H9 (cell line): ENCODE data around the gene USE1. TPM values are rescaled to one million over a fixed set of nuclear protein-coding genes. Genes with fewer than 3 reads are reported as not detected.
A peak's percentile ranks its signal among the peaks of the same experiment; 100 is the strongest.

Experiments
- DNase-seq: peaks from one replicate; pipeline ENCODE4 v3.0.0-alpha.2; 2017
- H2AFZ ChIP-seq: one replicate; pipeline ENCODE4 v1.6.1; 2013; ENCODE audit warnings: mild to moderate bottlenecking, low read length, control low read depth, moderate library complexity
- H2AK5ac ChIP-seq: 2 replicates; pipeline ENCODE4 v1.6.1; 2013; ENCODE audit warnings: low read length, control low read depth, mixed read lengths; ENCODE audit not compliant: insufficient read length
- H2BK120ac ChIP-seq: one replicate; pipeline ENCODE4 v1.6.1; 2013; ENCODE audit warnings: low read depth, mild to moderate bottlenecking, low read length, control low read depth, inconsistent platforms; ENCODE audit not compliant: poor library complexity, severe bottlenecking
- H2BK12ac ChIP-seq: 2 replicates; pipeline ENCODE4 v1.6.1; 2013; ENCODE audit warnings: low read length, control low read depth, mixed read lengths, low read depth; ENCODE audit not compliant: insufficient read length
- H2BK15ac ChIP-seq: 2 replicates; pipeline ENCODE4 v1.6.1; 2013; ENCODE audit warnings: low read depth, low read length, control low read depth
- H2BK20ac ChIP-seq: one replicate; pipeline ENCODE4 v1.6.1; 2013; ENCODE audit warnings: low read depth, mild to moderate bottlenecking, low read length, control low read depth, inconsistent platforms; ENCODE audit not compliant: poor library complexity, severe bottlenecking
- H2BK5ac ChIP-seq: 2 replicates; pipeline ENCODE4 v1.6.1; 2013; ENCODE audit warnings: low read length, control low read depth, mixed read lengths; ENCODE audit not compliant: insufficient read length
- H3K14ac ChIP-seq: 2 replicates; pipeline ENCODE4 v1.6.1; 2013; ENCODE audit warnings: low read length, control low read depth; ENCODE audit not compliant: insufficient read depth
- H3K18ac ChIP-seq: 2 replicates; pipeline ENCODE4 v1.6.1; 2013; ENCODE audit warnings: low read depth, mild to moderate bottlenecking, mixed read lengths, low read length, control low read depth; ENCODE audit not compliant: insufficient read length
- H3K23ac ChIP-seq: 2 replicates; pipeline ENCODE4 v1.6.1; 2013; ENCODE audit warnings: low read length, control low read depth, mixed read lengths, low read depth; ENCODE audit not compliant: insufficient read length
- H3K23me2 ChIP-seq: 2 replicates; pipeline ENCODE4 v1.6.1; 2013; ENCODE audit warnings: low read depth, mild to moderate bottlenecking, mixed read lengths, low read length, control low read depth; ENCODE audit not compliant: insufficient read length, poor library complexity, severe bottlenecking
- H3K27ac ChIP-seq: 2 replicates; pipeline ENCODE4 v1.5.1; 2013; ENCODE audit warnings: low read length, control low read depth, mixed read lengths, low read depth; ENCODE audit not compliant: insufficient read length
- H3K27me3 ChIP-seq: 2 replicates; pipeline ENCODE4 v1.6.1; 2013; ENCODE audit warnings: low read length, control low read depth, inconsistent platforms; ENCODE audit not compliant: insufficient read depth
- H3K4ac ChIP-seq: 2 replicates; pipeline ENCODE4 v1.6.1; 2013; ENCODE audit warnings: low read depth, mild to moderate bottlenecking, control low read depth, inconsistent platforms, low read length, moderate library complexity
- H3K4me1 ChIP-seq: 2 replicates; pipeline ENCODE4 v1.6.1; 2013; ENCODE audit warnings: low read length, control low read depth, inconsistent platforms; ENCODE audit not compliant: insufficient read depth
- H3K4me2 ChIP-seq: 2 replicates; pipeline ENCODE4 v1.6.1; 2013; ENCODE audit warnings: low read length, control low read depth, mixed read lengths; ENCODE audit not compliant: insufficient read length, insufficient read depth
- H3K56ac ChIP-seq: 2 replicates; pipeline ENCODE4 v1.6.1; 2013; ENCODE audit warnings: low read depth, mild to moderate bottlenecking, mixed read lengths, low read length, control low read depth; ENCODE audit not compliant: insufficient read length
- H3K79me1 ChIP-seq: 2 replicates; pipeline ENCODE4 v1.6.1; 2013; ENCODE audit warnings: low read depth, mild to moderate bottlenecking, moderate library complexity, low read length, control low read depth, inconsistent platforms; ENCODE audit not compliant: insufficient read depth, poor library complexity, severe bottlenecking
- H3K79me2 ChIP-seq: 2 replicates; pipeline ENCODE4 v1.6.1; 2013; ENCODE audit warnings: low read length, control low read depth, inconsistent platforms; ENCODE audit not compliant: insufficient read depth
- H3K9ac ChIP-seq: 2 replicates; pipeline ENCODE4 v1.6.1; 2013; ENCODE audit warnings: low read length, control low read depth, mixed read lengths; ENCODE audit not compliant: insufficient read length; ENCODE audit errors: extremely low read depth
- H3K9me3 ChIP-seq: one replicate; pipeline ENCODE4 v1.6.1; 2013; ENCODE audit warnings: low read depth, low read length, inconsistent platforms; ENCODE audit not compliant: control insufficient read depth
- H3T11ph ChIP-seq: one replicate; pipeline ENCODE4 v1.6.1; 2013; ENCODE audit warnings: mild to moderate bottlenecking, low read length, control low read depth, inconsistent platforms
- H4K20me1 ChIP-seq: one replicate; pipeline ENCODE4 v1.6.1; 2013; ENCODE audit not compliant: control insufficient read depth, insufficient read length, insufficient read depth
- H4K5ac ChIP-seq: 2 replicates; pipeline ENCODE4 v1.6.1; 2013; ENCODE audit warnings: low read depth, mild to moderate bottlenecking, mixed read lengths, low read length, control low read depth; ENCODE audit not compliant: insufficient read length
- H4K8ac ChIP-seq: replicated peaks from 2 replicates; pipeline ENCODE4 v1.6.1; 2013; ENCODE audit warnings: low read length, control low read depth, mixed read lengths, low read depth; ENCODE audit not compliant: insufficient read length
- H4K91ac ChIP-seq: 2 replicates; pipeline ENCODE4 v1.6.1; 2013; ENCODE audit warnings: low read depth, mild to moderate bottlenecking, moderate library complexity, mixed read lengths, low read length, control low read depth; ENCODE audit not compliant: insufficient read length
- H3K27ac Mint-ChIP-seq, 3 experiments: 2 replicates in 2 of 3; 3 replicates in 1 of 3; pipeline ENCODE4 v1.8.0; 2020 to 2021; ENCODE audit warnings: mixed read lengths in 3 of 3, mild to moderate bottlenecking in 1 of 3, moderate library complexity in 1 of 3
- H3K27me3 Mint-ChIP-seq: 2 replicates; pipeline ENCODE4 v1.8.0; 2021; ENCODE audit warnings: low read depth, mild to moderate bottlenecking, moderate library complexity, mixed read lengths
- H3K36me3 Mint-ChIP-seq, 3 experiments: 2 replicates in 2 of 3; 3 replicates in 1 of 3; pipeline ENCODE4 v1.8.0; 2020 to 2021; ENCODE audit warnings: low read depth in 3 of 3, mixed read lengths in 3 of 3; ENCODE audit not compliant: insufficient read depth in 1 of 3
- H3K4me1 Mint-ChIP-seq, 2 experiments: 2 replicates each; pipeline ENCODE4 v1.8.0; 2020; ENCODE audit warnings: mixed read lengths in 2 of 2
- H3K4me3 Mint-ChIP-seq, 2 experiments: 2 replicates in 1 of 2; 3 replicates in 1 of 2; pipeline ENCODE4 v1.8.0; 2020 to 2021; ENCODE audit warnings: mild to moderate bottlenecking in 2 of 2, mixed read lengths in 2 of 2, moderate library complexity in 1 of 2
- H3K9me3 Mint-ChIP-seq, 2 experiments: 2 replicates in 1 of 2; 3 replicates in 1 of 2; pipeline ENCODE4 v1.8.0; 2020; ENCODE audit warnings: mild to moderate bottlenecking in 2 of 2, mixed read lengths in 2 of 2, moderate library complexity in 1 of 2
- CTCF ChIP-seq: fragments of 200-600 bp; sonication (generic); conservative IDR thresholded peaks from 3 replicates; pipeline ENCODE4 v1.8.0; 2021; ENCODE audit warnings: antibody characterized with exemption, mild to moderate bottlenecking
- WGBS: extraction: QIAGEN DNeasy Blood & Tissue Kit; methylation state at CpG from one replicate; pipeline ENCODE4 v1.1.7; 2013; ENCODE audit warnings: missing lambda C conversion rate, low lambda C conversion rate, mixed read lengths; ENCODE audit not compliant: insufficient read length; ENCODE audit errors: extremely low coverage; 5-methylcytosine and 5-hydroxymethylcytosine counted together
- total RNA-seq: library from RNA; stranded (reverse); gene quantifications from 2 replicates; pipeline ENCODE4 v1.2.1, GENCODE V29; 2021

USE1 gene
- total RNA-seq, 1 experiment from 2014 or later, result 16.2 TPM

- H3K9me3 Mint-ChIP-seq, result no peaks in the 10 kb centered on the region
These were observed 5.1 kb downstream of the USE1 start for GRCh38 chr19:17220207-17220758.

More at GRCh38 chr19:17220207-17220758, 5.1 kb downstream of the USE1 start:
- WGBS, result no CpG with 5 or more reads among the region's 14 CpGs
- DNase-seq, result no peak
- H4K20me1 ChIP-seq, result no peaks in the 10 kb centered on the region
- no peak overlapping the region for H2BK20ac ChIP-seq
- Mint-ChIP-seq H3K27ac (peak overlapping the region in 2 of 3 experiments; percentile 34 to 48; a peak in 1 of 7 replicates), H3K4me3 (no peak overlapping the region), H3K36me3 (peaks cover 13 to 24% (median 21%) of the 10 kb centered on the region in 3 experiments), H3K4me1 (peaks cover 2 to 10% of the 10 kb centered on the region in 2 experiments; a peak in 3 of 4 replicates), H3K27me3 (no peaks in the 10 kb centered on the region)
- H3K23me2 ChIP-seq, result no peaks in the 10 kb centered on the region
- H3K18ac ChIP-seq, result no peak overlapping the region
- H3K4me2 ChIP-seq, result no peak overlapping the region
- H3K27me3 ChIP-seq, result no peaks in the 10 kb centered on the region
- no peaks in the 10 kb centered on the region for H3K79me1 ChIP-seq
- H3K23ac ChIP-seq, result no peak overlapping the region
- H2BK15ac ChIP-seq, result no peak overlapping the region
- no peak overlapping the region for H3K56ac ChIP-seq
- TF ChIP-seq CTCF, result no peak
- H3K27ac ChIP-seq, result no peak overlapping the region
- no peak overlapping the region for H3K9ac ChIP-seq
- H2BK120ac ChIP-seq, result no peak overlapping the region
- H4K91ac ChIP-seq, result no peak overlapping the region
- no peaks in the 10 kb centered on the region for H3K79me2 ChIP-seq
- H2AFZ ChIP-seq, result no peak overlapping the region
- H3K4ac ChIP-seq, result no peak overlapping the region
- H2BK12ac ChIP-seq, result no peak overlapping the region
- H3T11ph ChIP-seq, result no peak overlapping the region
- no peaks in the 10 kb centered on the region for H3K4me1 ChIP-seq
- H4K5ac ChIP-seq, result no peak overlapping the region
- H2AK5ac ChIP-seq, result no peak overlapping the region
- H3K14ac ChIP-seq, result no peak overlapping the region
- H3K9me3 ChIP-seq, result no peaks in the 10 kb centered on the region
- H4K8ac ChIP-seq, result peak overlapping the region; percentile 9
- H2BK5ac ChIP-seq, result no peak overlapping the region
